HepG2 (cell line): ENCODE measurements around the gene UCP3. TPM values are rescaled to one million over a fixed set of nuclear protein-coding genes. Genes with fewer than 3 reads are reported as not detected.

Experiments
- ADNP ChIP-seq: sonication (generic); formaldehyde crosslinking; IDR thresholded peaks from 2 replicates; pipeline ENCODE4 v1.4.0; 2020; ENCODE audit warnings: missing genetic modification reagents
- CBX5 ChIP-seq: sonication (generic); formaldehyde crosslinking; IDR thresholded peaks from 2 replicates; pipeline ENCODE4 v1.4.0; 2020; ENCODE audit warnings: missing genetic modification reagents, borderline replicate concordance
- ELK4 ChIP-seq: sonication (generic); formaldehyde crosslinking; IDR thresholded peaks from 2 replicates; pipeline ENCODE4 v1.9.0; 2021; ENCODE audit warnings: missing genetic modification reagents, borderline replicate concordance
- ETV5 ChIP-seq: IDR thresholded peaks from 2 replicates; pipeline ENCODE4 v1.6.1; 2018; ENCODE audit warnings: missing biosample characterization, missing genetic modification reagents, inconsistent platforms, borderline replicate concordance
- FOSL2 ChIP-seq: sonication (generic); formaldehyde crosslinking; IDR thresholded peaks from 2 replicates; pipeline ENCODE4 v1.4.0; 2020; ENCODE audit warnings: missing genetic modification reagents
- FOXM1 ChIP-seq: sonication (generic); formaldehyde crosslinking; IDR thresholded peaks from 2 replicates; pipeline ENCODE4 v1.5.0; 2020; ENCODE audit warnings: missing genetic modification reagents
- HDAC2 ChIP-seq: sonication (generic); formaldehyde crosslinking; IDR thresholded peaks from 2 replicates; pipeline ENCODE4 v1.4.0; 2020; ENCODE audit warnings: missing genetic modification reagents
- HOXD1 ChIP-seq: sonication (generic); formaldehyde crosslinking; IDR thresholded peaks from 2 replicates; pipeline ENCODE4 v1.5.0; 2020; ENCODE audit warnings: missing genetic modification reagents
- MYNN ChIP-seq: sonication (generic); formaldehyde crosslinking; IDR thresholded peaks from 2 replicates; pipeline ENCODE4 v1.4.0; 2020; ENCODE audit warnings: mild to moderate bottlenecking, low read depth, missing genetic modification reagents
- NR2F2 ChIP-seq: IDR thresholded peaks from 2 replicates; pipeline ENCODE4 v1.6.1; 2012; ENCODE audit warnings: low read depth, inconsistent platforms, borderline replicate concordance
- PHF21A ChIP-seq: sonication (generic); formaldehyde crosslinking; IDR thresholded peaks from 2 replicates; pipeline ENCODE4 v1.5.0; 2020; ENCODE audit warnings: mild to moderate bottlenecking, missing genetic modification reagents
- RAD21 ChIP-seq: fragments of 450-650 bp; formaldehyde crosslinking; IDR thresholded peaks from 2 replicates; pipeline ENCODE4 v1.5.0; 2020; ENCODE audit warnings: mild to moderate bottlenecking
- REXO4 ChIP-seq: sonication (generic); formaldehyde crosslinking; IDR thresholded peaks from 2 replicates; pipeline ENCODE4 v1.8.0; 2022; ENCODE audit warnings: missing genetic modification reagents, mild to moderate bottlenecking, borderline replicate concordance
- SIX4 ChIP-seq: sonication (generic); formaldehyde crosslinking; IDR thresholded peaks from 2 replicates; pipeline ENCODE4 v1.4.0; 2020; ENCODE audit warnings: missing genetic modification reagents
- TARDBP ChIP-seq: sonication (generic); formaldehyde crosslinking; IDR thresholded peaks from 2 replicates; pipeline ENCODE4 v1.8.0; 2022; ENCODE audit warnings: mild to moderate bottlenecking, missing genetic modification reagents
- U2AF1 ChIP-seq: fragments of 200-400 bp; formaldehyde crosslinking; optimal IDR thresholded peaks from 2 replicates; pipeline ENCODE3; 2017; ENCODE audit warnings: mild to moderate bottlenecking, low read depth, low read length
- ZBTB7A ChIP-seq: sonication (generic); formaldehyde crosslinking; IDR thresholded peaks from 2 replicates; pipeline ENCODE4 v1.8.0; 2022; ENCODE audit warnings: mild to moderate bottlenecking, missing genetic modification reagents
- ZEB1 ChIP-seq: IDR thresholded peaks from 2 replicates; pipeline ENCODE4 v1.6.1; 2012; ENCODE audit warnings: mild to moderate bottlenecking, low read depth, inconsistent platforms; ENCODE audit not compliant: insufficient replicate concordance
- ZFY ChIP-seq: sonication (generic); formaldehyde crosslinking; IDR thresholded peaks from 2 replicates; pipeline ENCODE4 v1.4.0; 2020; ENCODE audit warnings: missing genetic modification reagents
- ZNF225 ChIP-seq: sonication (generic); formaldehyde crosslinking; IDR thresholded peaks from 2 replicates; pipeline ENCODE4 v1.4.0; 2020; ENCODE audit warnings: mild to moderate bottlenecking, missing genetic modification reagents
- ZNF556 ChIP-seq: sonication (generic); formaldehyde crosslinking; IDR thresholded peaks from 2 replicates; pipeline ENCODE4 v1.4.0; 2020; ENCODE audit warnings: mild to moderate bottlenecking, missing genetic modification reagents, borderline replicate concordance
- ZNF563 ChIP-seq: sonication (generic); formaldehyde crosslinking; IDR thresholded peaks from 2 replicates; pipeline ENCODE4 v1.8.0; 2022; ENCODE audit warnings: mild to moderate bottlenecking, moderate library complexity, missing genetic modification reagents
- ZNF615 ChIP-seq: sonication (generic); formaldehyde crosslinking; IDR thresholded peaks from 2 replicates; pipeline ENCODE4 v1.5.0; 2020; ENCODE audit warnings: mild to moderate bottlenecking, missing genetic modification reagents, borderline replicate concordance
- ZNF691 ChIP-seq: sonication (generic); formaldehyde crosslinking; IDR thresholded peaks from 2 replicates; pipeline ENCODE4 v1.4.0; 2020; ENCODE audit warnings: missing genetic modification reagents, low read depth, mild to moderate bottlenecking, borderline replicate concordance
- ZNF780A ChIP-seq: sonication (generic); formaldehyde crosslinking; IDR thresholded peaks from 2 replicates; pipeline ENCODE4 v1.8.0; 2022; ENCODE audit warnings: mild to moderate bottlenecking, missing genetic modification reagents, moderate library complexity
- ZNF879 ChIP-seq: sonication (generic); formaldehyde crosslinking; IDR thresholded peaks from 2 replicates; pipeline ENCODE4 v1.8.1; 2023; ENCODE audit warnings: missing genetic modification reagents
- polyA plus RNA-seq, 8 experiments: library from polyadenylated mRNA; depleted of rRNA in 3 of 8; stranded (reverse) in 7 of 8; unstranded in 1 of 8; fragments of >200 nt; fragmentation: Illumina TruSeq in 4 of 8; extraction: Trizol in 4 of 8; gene quantifications; 2 replicates each; pipeline versions ENCODE4 v1.2.1 to v1.2.3, GENCODE V29; 2011 to 2016; ENCODE audit warnings: low read depth in 4 of 8, missing spikeins in 1 of 8, mixed read lengths in 1 of 8; ENCODE audit not compliant: insufficient read depth in 1 of 8
- total RNA-seq, 5 experiments: library from RNA; depleted of rRNA; stranded (reverse); fragments of >200 nt; fragmentation: Illumina TruSeq; extraction: Trizol; gene quantifications; 2 replicates each; pipeline ENCODE4 v1.2.3, GENCODE V29; 2016; ENCODE audit warnings: low read depth in 1 of 5
- TF ChIP-seq, protein P1 (sequence below): sonication (generic); formaldehyde crosslinking; IDR thresholded peaks from 2 replicates; pipeline ENCODE4 v1.5.1; 2020; ENCODE audit warnings: missing genetic modification reagents, mild to moderate bottlenecking, borderline replicate concordance
- TF ChIP-seq, protein P2 (sequence below): sonication (generic); formaldehyde crosslinking; conservative IDR thresholded peaks from 2 replicates; pipeline ENCODE4 v1.4.0; 2020; ENCODE audit warnings: missing genetic modification reagents

UCP3 gene
- total and polyA plus RNA-seq, 2 of the 13 experiments (the other 11 are each of a cell fraction or from before 2014, with no cell fraction given) = 0.37 TPM; not detected in 1

- no peak for TF ChIP-seq ZBTB7A (CRISPR knock-in tag)
- TF ChIP-seq HDAC2 (CRISPR knock-in tag) = peak; percentile 62; the same call in 1 of the 2 replicates
- no peak for TF ChIP-seq ETV5 (CRISPR knock-in tag)
- TF ChIP-seq ELK4 = no peak
- TF ChIP-seq, protein P1, sequence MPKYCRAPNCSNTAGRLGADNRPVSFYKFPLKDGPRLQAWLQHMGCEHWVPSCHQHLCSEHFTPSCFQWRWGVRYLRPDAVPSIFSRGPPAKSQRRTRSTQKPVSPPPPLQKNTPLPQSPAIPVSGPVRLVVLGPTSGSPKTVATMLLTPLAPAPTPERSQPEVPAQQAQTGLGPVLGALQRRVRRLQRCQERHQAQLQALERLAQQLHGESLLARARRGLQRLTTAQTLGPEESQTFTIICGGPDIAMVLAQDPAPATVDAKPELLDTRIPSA (CRISPR knock-in tag) = peak; percentile 47; the same call in 1 of the 2 replicates
- no peak for TF ChIP-seq REXO4 (CRISPR knock-in tag)
- TF ChIP-seq ADNP (CRISPR knock-in tag) = no peak
- TF ChIP-seq TARDBP = peak; percentile 51; the same call in 1 of the 2 replicates
- no peak for TF ChIP-seq HOXD1 (CRISPR knock-in tag)
- no peak for TF ChIP-seq RAD21 (CRISPR knock-in tag)
- TF ChIP-seq FOSL2 (CRISPR knock-in tag) = peak; percentile 24; the same call in 1 of the 2 replicates
- no peak for TF ChIP-seq MYNN (CRISPR knock-in tag)
- no peak for TF ChIP-seq CBX5
- TF ChIP-seq, protein P2, sequence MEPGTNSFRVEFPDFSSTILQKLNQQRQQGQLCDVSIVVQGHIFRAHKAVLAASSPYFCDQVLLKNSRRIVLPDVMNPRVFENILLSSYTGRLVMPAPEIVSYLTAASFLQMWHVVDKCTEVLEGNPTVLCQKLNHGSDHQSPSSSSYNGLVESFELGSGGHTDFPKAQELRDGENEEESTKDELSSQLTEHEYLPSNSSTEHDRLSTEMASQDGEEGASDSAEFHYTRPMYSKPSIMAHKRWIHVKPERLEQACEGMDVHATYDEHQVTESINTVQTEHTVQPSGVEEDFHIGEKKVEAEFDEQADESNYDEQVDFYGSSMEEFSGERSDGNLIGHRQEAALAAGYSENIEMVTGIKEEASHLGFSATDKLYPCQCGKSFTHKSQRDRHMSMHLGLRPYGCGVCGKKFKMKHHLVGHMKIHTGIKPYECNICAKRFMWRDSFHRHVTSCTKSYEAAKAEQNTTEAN (CRISPR knock-in tag) = no peak
- peak; percentile 11; the same call in 1 of the 2 replicates for TF ChIP-seq ZNF615 (CRISPR knock-in tag)
- TF ChIP-seq ZEB1 = no peak
- no peak for TF ChIP-seq ZNF225 (CRISPR knock-in tag)
- no peak for TF ChIP-seq U2AF1
- TF ChIP-seq ZNF563 (CRISPR knock-in tag) = no peak
- peak; percentile 31; the same call in 1 of the 2 replicates for TF ChIP-seq PHF21A (CRISPR knock-in tag)
- TF ChIP-seq FOXM1 = no peak
- no peak for TF ChIP-seq ZNF691 (CRISPR knock-in tag)
- no peak for TF ChIP-seq NR2F2
- TF ChIP-seq ZNF556 (CRISPR knock-in tag) = 0 out of 2 replicates have a peak, but pooled peaks have one; percentile 36
- TF ChIP-seq SIX4 (CRISPR knock-in tag) = no peak
- peak; percentile 87 for TF ChIP-seq ZFY (CRISPR knock-in tag)
- TF ChIP-seq ZNF879 (CRISPR knock-in tag) = no peak
- no peak for TF ChIP-seq ZNF780A
Measured at GRCh38 chr11:73950869-73951710, 57.8 kb downstream of the UCP3 start, which contains the start of gene DNAJB13 (continued).
